WTC11 (cell line): ENCODE results near the gene TREX2. TPM values are rescaled to one million over a fixed set of nuclear protein-coding genes. Genes with fewer than 3 reads are reported as not detected.

Experiments used
- ATAC-seq: fragments of 200-7000 bp; cut with Tn5 transposase; 2 replicates; pipeline ENCODE4 v1.10.0; 2021; ENCODE audit warnings: mild to moderate bottlenecking, moderate library complexity
- CTCF ChIA-PET: fragments of 300-600 bp; sonication (Branson Sonifier 250); formaldehyde crosslinking; loops from one replicate; lab custom pipeline; 2021; ENCODE audit warnings: antibody characterized with exemption; lab: Charles Lee
- POLR2A ChIA-PET: fragments of 350-600 bp; sonication (Branson Sonifier 250); formaldehyde crosslinking; loops from one replicate; lab custom pipeline; 2021; ENCODE audit warnings: antibody characterized with exemption; lab: Charles Lee
- DNase-seq: peaks from one replicate; pipeline ENCODE4 v3.0.0; 2021; ENCODE audit warnings: low spot score
- H3K27ac Mint-ChIP-seq: 2 replicates; pipeline ENCODE4 v1.8.0; 2021; ENCODE audit warnings: mixed read lengths
- H3K27me3 Mint-ChIP-seq: 2 replicates; pipeline ENCODE4 v1.8.0; 2021; ENCODE audit warnings: low read depth, mild to moderate bottlenecking, moderate library complexity, mixed read lengths
- H3K36me3 Mint-ChIP-seq: 2 replicates; pipeline ENCODE4 v1.8.0; 2021; ENCODE audit warnings: mixed read lengths
- H3K4me1 Mint-ChIP-seq: 2 replicates; pipeline ENCODE4 v1.8.0; 2022; ENCODE audit warnings: mixed read lengths
- H3K4me3 Mint-ChIP-seq: 2 replicates; pipeline ENCODE4 v1.8.0; 2021; ENCODE audit warnings: mild to moderate bottlenecking, moderate library complexity, mixed read lengths
- H3K9me3 Mint-ChIP-seq: 2 replicates; pipeline ENCODE4 v1.8.0; 2021; ENCODE audit warnings: mixed read lengths
- ATF6 ChIP-seq: sonication (generic); formaldehyde crosslinking; IDR thresholded peaks from 2 replicates; pipeline ENCODE4 v1.8.1; 2023; ENCODE audit warnings: mild to moderate bottlenecking, missing genetic modification reagents
- CBFB ChIP-seq: sonication (generic); formaldehyde crosslinking; IDR thresholded peaks from 2 replicates; pipeline ENCODE4 v1.8.1; 2022; ENCODE audit warnings: mild to moderate bottlenecking, low read depth, missing genetic modification reagents
- E2F5 ChIP-seq: sonication (generic); formaldehyde crosslinking; IDR thresholded peaks from 2 replicates; pipeline ENCODE4 v1.8.1; 2022; ENCODE audit warnings: mild to moderate bottlenecking, moderate library complexity, missing genetic modification reagents
- FOXP4 ChIP-seq: sonication (generic); formaldehyde crosslinking; IDR thresholded peaks from 2 replicates; pipeline ENCODE4 v1.8.0; 2022; ENCODE audit warnings: mild to moderate bottlenecking, missing genetic modification reagents
- GTF2I ChIP-seq: fragments of 250-450 bp; sonication (Bioruptor Pico); conservative IDR thresholded peaks from 2 replicates; pipeline ENCODE4 v1.4.0; 2021; ENCODE audit warnings: mild to moderate bottlenecking
- HMGXB4 ChIP-seq: sonication (generic); formaldehyde crosslinking; IDR thresholded peaks from 2 replicates; pipeline ENCODE4 v1.8.1; 2023; ENCODE audit warnings: mild to moderate bottlenecking, moderate library complexity, missing genetic modification reagents
- JAZF1 ChIP-seq: fragments of 250-450 bp; sonication (Bioruptor Pico); IDR thresholded peaks from 2 replicates; pipeline ENCODE4 v1.9.0; 2021; ENCODE audit warnings: moderate library complexity, mild to moderate bottlenecking, inconsistent platforms
- MLX ChIP-seq: sonication (generic); formaldehyde crosslinking; IDR thresholded peaks from 2 replicates; pipeline ENCODE4 v1.8.1; 2023; ENCODE audit warnings: mild to moderate bottlenecking, missing genetic modification reagents, moderate library complexity
- NR2C2 ChIP-seq: sonication (generic); formaldehyde crosslinking; IDR thresholded peaks from 2 replicates; pipeline ENCODE4 v1.8.0; 2022; ENCODE audit warnings: mild to moderate bottlenecking, missing genetic modification reagents
- PREB ChIP-seq: sonication (generic); formaldehyde crosslinking; IDR thresholded peaks from 2 replicates; pipeline ENCODE4 v1.8.1; 2022; ENCODE audit warnings: mild to moderate bottlenecking, missing genetic modification reagents, moderate library complexity, borderline replicate concordance
- PRRX2 ChIP-seq: fragments of 250-450 bp; sonication (Bioruptor Pico); IDR thresholded peaks from 2 replicates; pipeline ENCODE4 v1.8.0; 2021; ENCODE audit warnings: mild to moderate bottlenecking
- SMAD4 ChIP-seq: sonication (generic); formaldehyde crosslinking; IDR thresholded peaks from 2 replicates; pipeline ENCODE4 v1.8.0; 2022; ENCODE audit warnings: mild to moderate bottlenecking, missing genetic modification reagents
- TEAD4 ChIP-seq: sonication (generic); formaldehyde crosslinking; IDR thresholded peaks from 2 replicates; pipeline ENCODE4 v1.8.0; 2022; ENCODE audit warnings: mild to moderate bottlenecking, missing genetic modification reagents
- ZMAT4 ChIP-seq: fragments of 250-450 bp; sonication (Bioruptor Pico); IDR thresholded peaks from 2 replicates; pipeline ENCODE4 v1.9.0; 2021; ENCODE audit warnings: mild to moderate bottlenecking
- ZNF396 ChIP-seq: fragments of 250-450 bp; sonication (Bioruptor Pico); IDR thresholded peaks from 2 replicates; pipeline ENCODE4 v1.8.0; 2021; ENCODE audit warnings: mild to moderate bottlenecking, moderate library complexity, borderline replicate concordance
- ZNF423 ChIP-seq: fragments of 250-450 bp; sonication (Bioruptor Pico); IDR thresholded peaks from 2 replicates; pipeline ENCODE4 v2.1.2; 2022; ENCODE audit warnings: mild to moderate bottlenecking, moderate library complexity
- ZNF425 ChIP-seq: fragments of 250-450 bp; sonication (Bioruptor Pico); conservative IDR thresholded peaks from 2 replicates; pipeline ENCODE4 v1.9.0; 2021; ENCODE audit warnings: mild to moderate bottlenecking
- total RNA-seq: library from RNA; stranded (reverse); gene quantifications from 3 replicates; pipeline ENCODE4 v1.2.3, GENCODE V29; 2021

The TREX2 gene
- total RNA-seq, 1 experiment from 2014 or later, result 1.5 TPM

- TF ChIP-seq FOXP4 (CRISPR knock-in tag) (no peak), HMGXB4 (CRISPR knock-in tag) (no peak), NR2C2 (CRISPR knock-in tag) (no peak)
Observed at GRCh38 chrX:153486171-153486570, 40.3 kb upstream of the TREX2 start (continued).

GRCh38 chrX:153485396-153486080 is 39.7 kb upstream of the TREX2 start:
- Mint-ChIP-seq H3K4me3 (no peak overlapping the region), H3K4me1 (no peaks in the 10 kb centered on the region), H3K36me3 (no peaks in the 10 kb centered on the region), H3K27me3 (no peaks in the 10 kb centered on the region; the same call in 1 of the 2 replicates), H3K9me3 (no peaks in the 10 kb centered on the region), H3K27ac (no peak overlapping the region)
- ATAC-seq (no peak), DNase-seq (no peak)
- ChIA-PET CTCF (interaction anchor here (1.5 kb wide), 1 partner anchor 15 kb away, joined by 8 read pairs; the partner anchor contains the start of gene HAUS7), POLR2A (no interaction called here)
- no peak for TF ChIP-seq ZNF425 (CRISPR knock-in tag)
- no peak for TF ChIP-seq SMAD4 (CRISPR knock-in tag)
- no peak for TF ChIP-seq GTF2I (CRISPR knock-in tag)
- TF ChIP-seq ZNF396, result no peak
- TF ChIP-seq CBFB (CRISPR knock-in tag), result no peak
- TF ChIP-seq ZMAT4 (CRISPR knock-in tag), result no peak
- TF ChIP-seq MLX (CRISPR knock-in tag), result no peak
- TF ChIP-seq PREB, result no peak
- TF ChIP-seq ZNF423 (CRISPR knock-in tag), result no peak
- no peak for TF ChIP-seq TEAD4 (CRISPR knock-in tag)
- TF ChIP-seq ATF6 (CRISPR knock-in tag), result no peak
- TF ChIP-seq E2F5, result no peak
- no peak for TF ChIP-seq JAZF1
- no peak for TF ChIP-seq PRRX2 (CRISPR knock-in tag)
